ENCODE data around the gene DACT3. TPM values are rescaled to one million over a fixed set of nuclear protein-coding genes. Genes with fewer than 3 reads are reported as not detected.

DACT3 gene
- total RNA-seq, 1 experiment from 2014 or later, result 1.0 TPM

DNA sequence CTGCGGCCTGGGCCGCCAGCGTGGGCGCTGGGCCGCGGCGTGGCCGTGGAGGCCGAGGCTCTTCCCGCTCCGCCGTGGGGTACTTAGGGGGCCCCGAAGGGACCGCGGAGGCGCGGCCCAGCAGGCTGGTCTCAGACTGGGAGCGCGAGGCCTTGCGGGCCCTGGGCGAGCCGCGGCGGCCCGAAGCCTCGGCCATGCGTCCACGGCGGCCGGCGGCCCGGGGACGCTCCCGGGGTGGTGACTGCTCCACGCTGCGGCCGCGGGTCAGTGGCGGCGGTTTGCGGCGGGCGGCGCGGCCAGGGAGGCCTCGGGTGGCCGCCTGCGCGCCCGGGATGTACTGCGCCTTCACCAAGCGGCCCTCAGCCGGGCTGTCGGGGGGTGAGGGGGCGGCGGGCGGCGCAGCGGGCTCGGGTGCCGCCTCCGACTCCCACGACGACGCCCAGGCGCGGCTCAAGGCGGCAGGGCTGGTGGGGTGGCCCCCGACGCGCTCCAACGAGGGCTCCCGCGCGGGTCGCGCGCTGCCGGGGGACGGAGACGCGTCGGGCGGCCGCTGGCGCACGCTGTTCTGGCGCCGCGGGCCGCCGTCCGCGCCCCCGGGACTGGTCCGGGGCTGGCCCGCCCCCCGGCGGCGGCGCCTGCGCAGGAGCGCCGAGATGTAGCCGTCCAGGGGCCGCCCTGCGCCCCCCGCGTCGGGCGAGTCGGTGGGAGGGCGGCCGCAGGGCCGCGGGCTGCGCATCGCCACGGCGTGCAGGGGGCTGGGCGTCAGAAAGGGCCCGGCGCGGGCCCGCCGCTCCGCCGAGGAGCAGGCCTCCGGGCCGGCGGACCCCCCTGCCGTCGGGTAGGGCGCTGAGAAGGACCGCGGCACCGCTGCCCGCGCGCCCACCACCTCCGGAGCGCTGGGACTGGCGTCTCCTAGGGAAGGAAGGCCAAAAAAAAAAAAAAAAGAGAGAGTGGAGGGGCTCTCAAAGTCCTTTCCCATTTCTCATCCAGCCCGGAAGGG is 11.7 kb downstream of the DACT3 start:
- BruUV-seq (replicated peaks), result no TSS peak
- no peaks in the 10 kb centered on the region for H3K4me1 ChIP-seq (ENCODE audit: control insufficient read depth, insufficient read depth, low read length)
- ATAC-seq (no peak), DNase-seq (ENCODE audit: low read depth, low spot score) (no peak)
- no peak overlapping the region for H3K4me3 ChIP-seq (ENCODE audit: low read depth in 2 of 2, low read length in 2 of 2)
- H3K27ac ChIP-seq (ENCODE audit: low read length), result no peak overlapping the region
- H3K9me3 ChIP-seq (ENCODE audit: control insufficient read depth, insufficient read depth, low read depth, low read length), result no peaks in the 10 kb centered on the region
- intact Hi-C loops (cut with micrococcal nuclease; ENCODE audit: unreplicated experiment), result no loop called here
- POLR2A ChIA-PET, result interaction anchor here (0.6 kb wide), 1 partner anchor 67 kb away, joined by 12 read pairs; the partner anchor contains the start of gene PRKD2
- no peaks in the 10 kb centered on the region for H3K36me3 ChIP-seq (ENCODE audit: control insufficient read depth, insufficient read depth, low read length)
- H3K27me3 ChIP-seq (ENCODE audit: control insufficient read depth, insufficient read depth, low read length), result no peaks in the 10 kb centered on the region
- CTCF ChIA-PET, result no interaction called here
- TF ChIP-seq, protein P1, sequence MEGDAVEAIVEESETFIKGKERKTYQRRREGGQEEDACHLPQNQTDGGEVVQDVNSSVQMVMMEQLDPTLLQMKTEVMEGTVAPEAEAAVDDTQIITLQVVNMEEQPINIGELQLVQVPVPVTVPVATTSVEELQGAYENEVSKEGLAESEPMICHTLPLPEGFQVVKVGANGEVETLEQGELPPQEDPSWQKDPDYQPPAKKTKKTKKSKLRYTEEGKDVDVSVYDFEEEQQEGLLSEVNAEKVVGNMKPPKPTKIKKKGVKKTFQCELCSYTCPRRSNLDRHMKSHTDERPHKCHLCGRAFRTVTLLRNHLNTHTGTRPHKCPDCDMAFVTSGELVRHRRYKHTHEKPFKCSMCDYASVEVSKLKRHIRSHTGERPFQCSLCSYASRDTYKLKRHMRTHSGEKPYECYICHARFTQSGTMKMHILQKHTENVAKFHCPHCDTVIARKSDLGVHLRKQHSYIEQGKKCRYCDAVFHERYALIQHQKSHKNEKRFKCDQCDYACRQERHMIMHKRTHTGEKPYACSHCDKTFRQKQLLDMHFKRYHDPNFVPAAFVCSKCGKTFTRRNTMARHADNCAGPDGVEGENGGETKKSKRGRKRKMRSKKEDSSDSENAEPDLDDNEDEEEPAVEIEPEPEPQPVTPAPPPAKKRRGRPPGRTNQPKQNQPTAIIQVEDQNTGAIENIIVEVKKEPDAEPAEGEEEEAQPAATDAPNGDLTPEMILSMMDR (IDR thresholded peaks at IDR 0.05), result no peak
- TF ChIP-seq TCF7L2 (IDR thresholded peaks at IDR 0.05; ENCODE audit: low read depth, low read length) (no peak), SIN3A (IDR thresholded peaks at IDR 0.05; ENCODE audit: borderline replicate concordance, insufficient read depth, low read depth, low read length) (no peak), POLR2AphosphoS5 (IDR thresholded peaks at IDR 0.05; ENCODE audit: low read depth, low read length) (no peak)
- TF ChIP-seq, protein P2, sequence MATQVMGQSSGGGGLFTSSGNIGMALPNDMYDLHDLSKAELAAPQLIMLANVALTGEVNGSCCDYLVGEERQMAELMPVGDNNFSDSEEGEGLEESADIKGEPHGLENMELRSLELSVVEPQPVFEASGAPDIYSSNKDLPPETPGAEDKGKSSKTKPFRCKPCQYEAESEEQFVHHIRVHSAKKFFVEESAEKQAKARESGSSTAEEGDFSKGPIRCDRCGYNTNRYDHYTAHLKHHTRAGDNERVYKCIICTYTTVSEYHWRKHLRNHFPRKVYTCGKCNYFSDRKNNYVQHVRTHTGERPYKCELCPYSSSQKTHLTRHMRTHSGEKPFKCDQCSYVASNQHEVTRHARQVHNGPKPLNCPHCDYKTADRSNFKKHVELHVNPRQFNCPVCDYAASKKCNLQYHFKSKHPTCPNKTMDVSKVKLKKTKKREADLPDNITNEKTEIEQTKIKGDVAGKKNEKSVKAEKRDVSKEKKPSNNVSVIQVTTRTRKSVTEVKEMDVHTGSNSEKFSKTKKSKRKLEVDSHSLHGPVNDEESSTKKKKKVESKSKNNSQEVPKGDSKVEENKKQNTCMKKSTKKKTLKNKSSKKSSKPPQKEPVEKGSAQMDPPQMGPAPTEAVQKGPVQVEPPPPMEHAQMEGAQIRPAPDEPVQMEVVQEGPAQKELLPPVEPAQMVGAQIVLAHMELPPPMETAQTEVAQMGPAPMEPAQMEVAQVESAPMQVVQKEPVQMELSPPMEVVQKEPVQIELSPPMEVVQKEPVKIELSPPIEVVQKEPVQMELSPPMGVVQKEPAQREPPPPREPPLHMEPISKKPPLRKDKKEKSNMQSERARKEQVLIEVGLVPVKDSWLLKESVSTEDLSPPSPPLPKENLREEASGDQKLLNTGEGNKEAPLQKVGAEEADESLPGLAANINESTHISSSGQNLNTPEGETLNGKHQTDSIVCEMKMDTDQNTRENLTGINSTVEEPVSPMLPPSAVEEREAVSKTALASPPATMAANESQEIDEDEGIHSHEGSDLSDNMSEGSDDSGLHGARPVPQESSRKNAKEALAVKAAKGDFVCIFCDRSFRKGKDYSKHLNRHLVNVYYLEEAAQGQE (IDR thresholded peaks at IDR 0.05; ENCODE audit: insufficient read depth in 1 of 2, low read depth in 2 of 2, low read length in 1 of 2), result no peak
- in situ Hi-C loops (cut with HindIII; ENCODE audit: low pct_unique_long_range_greater_than_20kb, low sequenced_read_pairs), result no loop called here

DNA sequence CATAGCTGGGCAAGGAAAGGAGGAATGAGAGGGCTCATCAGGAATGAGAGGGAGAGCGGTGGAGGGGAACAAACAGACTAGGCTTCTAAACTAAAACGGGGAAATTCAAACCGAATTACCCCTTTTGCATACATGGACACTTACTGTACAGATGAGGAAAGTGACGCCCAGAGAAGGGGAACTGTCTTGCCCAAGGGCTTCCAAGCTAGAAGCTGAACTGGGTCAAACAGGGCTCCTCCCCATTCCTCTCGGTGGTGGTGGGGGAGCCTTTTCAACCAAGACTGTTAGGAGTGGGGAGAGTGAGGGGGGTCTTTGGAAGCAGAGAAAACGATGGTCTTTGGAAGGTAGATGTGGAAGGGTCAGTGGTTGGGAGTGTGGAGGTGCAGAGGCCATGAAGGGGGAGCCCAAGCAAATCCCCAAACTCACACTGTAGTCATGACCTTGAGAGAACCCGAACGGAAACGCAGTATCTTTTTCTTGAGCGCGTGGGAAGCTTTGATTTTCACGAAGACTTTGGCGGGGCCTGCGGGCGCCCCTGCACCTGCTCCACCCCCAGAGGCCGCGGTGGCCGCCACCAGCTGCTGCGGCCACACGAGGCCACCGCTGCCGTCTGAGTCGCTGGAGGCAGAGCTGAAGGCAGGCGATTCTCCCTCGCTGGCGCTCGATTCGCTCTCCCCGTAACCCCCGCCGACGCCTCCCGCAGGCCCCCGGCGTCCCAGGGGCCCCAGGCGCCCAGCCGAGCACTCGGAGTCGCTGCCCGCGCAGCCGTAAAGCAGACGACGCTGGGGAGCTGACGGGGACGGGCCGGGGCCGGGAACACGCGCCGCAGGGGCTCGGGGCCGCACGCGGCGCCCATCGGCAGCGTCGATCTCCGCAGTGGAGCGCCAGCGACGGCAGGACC is 12.7 kb downstream of the DACT3 start:
- Histone ChIP-seq H3K27ac (ENCODE audit: low read length) (no peak overlapping the region), H3K4me3 (ENCODE audit: low read depth in 2 of 2, low read length in 2 of 2) (no peak overlapping the region), H3K4me1 (ENCODE audit: control insufficient read depth, insufficient read depth, low read length) (no peaks in the 10 kb centered on the region), H3K27me3 (ENCODE audit: control insufficient read depth, insufficient read depth, low read length) (no peaks in the 10 kb centered on the region), H3K9me3 (ENCODE audit: control insufficient read depth, insufficient read depth, low read depth, low read length) (no peaks in the 10 kb centered on the region), H3K36me3 (ENCODE audit: control insufficient read depth, insufficient read depth, low read length) (no peaks in the 10 kb centered on the region)
- no TSS peak for BruUV-seq (replicated peaks)
- intact Hi-C loops (cut with micrococcal nuclease; ENCODE audit: unreplicated experiment), result no loop called here
- no peak for DNase-seq (ENCODE audit: low read depth, low spot score)
- TF ChIP-seq TCF7L2 (IDR thresholded peaks at IDR 0.05; ENCODE audit: low read depth, low read length), result no peak
- TF ChIP-seq, protein P1 (IDR thresholded peaks at IDR 0.05), result no peak
- TF ChIP-seq, protein P2 (IDR thresholded peaks at IDR 0.05; ENCODE audit: insufficient read depth in 1 of 2, low read depth in 2 of 2, low read length in 1 of 2), result no peak
- no peak for TF ChIP-seq SIN3A (IDR thresholded peaks at IDR 0.05; ENCODE audit: borderline replicate concordance, insufficient read depth, low read depth, low read length)
- TF ChIP-seq POLR2AphosphoS5 (IDR thresholded peaks at IDR 0.05; ENCODE audit: low read depth, low read length), result no peak
- ATAC-seq, result no peak
- CTCF ChIA-PET, result no interaction called here
- POLR2A ChIA-PET, result interaction anchor here (0.6 kb wide), 2 partner anchors 68 to 86 kb away, joined by 5 to 12 read pairs; partner anchors contain the start of gene PRKD2
- in situ Hi-C loops (cut with HindIII; ENCODE audit: low pct_unique_long_range_greater_than_20kb, low sequenced_read_pairs), result no loop called here
